GM12875 (cell line): ENCODE results near the gene CDH13.

Experiments
- H3K4me3 ChIP-seq: one replicate; pipeline ENCODE4 v1.5.1; 2011; ENCODE audit warnings: low read depth, low read length, control low read depth
- CTCF ChIP-seq: IDR thresholded peaks from 2 replicates; pipeline ENCODE4 v1.5.1; 2011; ENCODE audit warnings: low read depth, mild to moderate bottlenecking, control low read depth, inconsistent platforms, low read length, moderate library complexity, borderline replicate concordance; ENCODE audit not compliant: insufficient read depth

Gene CDH13

GRCh38 chr16:82715160-82715559, 88.4 kb downstream of the CDH13 start:
- no peak for TF ChIP-seq CTCF
- no peak overlapping the region for H3K4me3 ChIP-seq

GRCh38 chr16:82715833-82716232, 89.1 kb downstream of the CDH13 start:
- no peak overlapping the region for H3K4me3 ChIP-seq
- no peak for TF ChIP-seq CTCF

GRCh38 chr16:82716361-82716855, 89.6 kb downstream of the CDH13 start:
- TF ChIP-seq CTCF: no peak

GRCh38 chr16:82720414-82720813, 93.6 kb downstream of the CDH13 start:
- TF ChIP-seq CTCF: no peak
- no peak overlapping the region for H3K4me3 ChIP-seq

More at GRCh38 chr16:82716361-82716855, 89.6 kb downstream of the CDH13 start:
- no peak overlapping the region for H3K4me3 ChIP-seq

- TF ChIP-seq CTCF: no peak
- H3K4me3 ChIP-seq: no peak overlapping the region
Measured at GRCh38 chr16:82726306-82726705, 99.5 kb downstream of the CDH13 start.

GRCh38 chr16:82728901-82729300, 102.1 kb downstream of the CDH13 start:
- H3K4me3 ChIP-seq: no peak overlapping the region
- TF ChIP-seq CTCF: no peak

GRCh38 chr16:82730901-82731300, 104.1 kb downstream of the CDH13 start:
- TF ChIP-seq CTCF: no peak

More at GRCh38 chr16:82730901-82731300, 104.1 kb downstream of the CDH13 start:
- H3K4me3 ChIP-seq: no peak overlapping the region
